ENCODE results near the gene NPHP4.

DNA sequence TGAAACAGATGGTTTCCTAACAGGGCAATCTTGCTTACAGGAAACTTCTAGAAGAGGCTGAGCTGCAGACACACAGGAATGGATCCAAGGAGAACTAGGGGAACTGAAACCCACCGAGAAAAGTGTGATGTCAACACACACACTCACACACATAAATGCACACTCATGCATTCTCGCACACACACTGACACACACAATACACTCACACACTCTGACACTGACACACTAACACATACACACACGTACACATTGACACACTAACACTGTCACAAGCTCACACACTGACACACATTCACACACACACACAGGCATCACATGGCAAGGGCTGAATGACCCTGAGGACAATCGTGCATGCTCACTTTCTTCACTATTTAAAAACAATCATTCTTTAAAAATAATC, 142.7 kb downstream of the NPHP4 start:
- TF ChIP-seq POLR2A (IDR thresholded peaks at IDR 0.05): no peak
- TF ChIP-seq, protein P1, sequence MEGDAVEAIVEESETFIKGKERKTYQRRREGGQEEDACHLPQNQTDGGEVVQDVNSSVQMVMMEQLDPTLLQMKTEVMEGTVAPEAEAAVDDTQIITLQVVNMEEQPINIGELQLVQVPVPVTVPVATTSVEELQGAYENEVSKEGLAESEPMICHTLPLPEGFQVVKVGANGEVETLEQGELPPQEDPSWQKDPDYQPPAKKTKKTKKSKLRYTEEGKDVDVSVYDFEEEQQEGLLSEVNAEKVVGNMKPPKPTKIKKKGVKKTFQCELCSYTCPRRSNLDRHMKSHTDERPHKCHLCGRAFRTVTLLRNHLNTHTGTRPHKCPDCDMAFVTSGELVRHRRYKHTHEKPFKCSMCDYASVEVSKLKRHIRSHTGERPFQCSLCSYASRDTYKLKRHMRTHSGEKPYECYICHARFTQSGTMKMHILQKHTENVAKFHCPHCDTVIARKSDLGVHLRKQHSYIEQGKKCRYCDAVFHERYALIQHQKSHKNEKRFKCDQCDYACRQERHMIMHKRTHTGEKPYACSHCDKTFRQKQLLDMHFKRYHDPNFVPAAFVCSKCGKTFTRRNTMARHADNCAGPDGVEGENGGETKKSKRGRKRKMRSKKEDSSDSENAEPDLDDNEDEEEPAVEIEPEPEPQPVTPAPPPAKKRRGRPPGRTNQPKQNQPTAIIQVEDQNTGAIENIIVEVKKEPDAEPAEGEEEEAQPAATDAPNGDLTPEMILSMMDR (IDR thresholded peaks at IDR 0.05): no peak

All from right lobe of liver (tissue), 4 donors.